ENCODE measurements around the gene LILRA2. TPM values are rescaled to one million over a fixed set of nuclear protein-coding genes. Genes with fewer than 3 reads are reported as not detected.

LILRA2 gene
- total and polyA plus RNA-seq, 2 donors (not counting 1 experiment from before 2014, with no cell fraction given), result not detected

DNA sequence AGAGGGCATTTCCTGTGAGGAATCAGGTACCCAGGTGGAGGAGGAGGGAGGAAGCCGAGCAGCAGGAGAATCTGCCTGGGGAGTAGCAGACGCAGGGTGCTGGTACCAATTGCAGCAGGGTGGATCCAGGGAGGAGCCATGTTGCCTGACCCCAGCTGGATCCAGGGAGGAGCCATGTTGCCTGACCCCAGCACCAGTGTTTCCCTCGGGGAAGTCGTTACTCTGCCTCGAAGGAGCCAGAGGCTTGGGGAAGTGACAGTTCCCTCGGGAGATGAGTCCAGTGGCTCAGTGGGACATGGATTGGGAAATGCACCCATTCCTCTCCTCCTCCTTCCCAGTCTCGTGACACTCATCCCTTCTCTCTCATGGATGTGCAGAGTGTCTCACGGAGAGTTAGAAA, 39.4 kb upstream of the LILRA2 start:
- H3K36me3 ChIP-seq (ENCODE audit: control insufficient read depth, insufficient read depth, low read length), result no peaks in the 10 kb centered on the region
- no peaks in the 10 kb centered on the region for H3K9me3 ChIP-seq (ENCODE audit: control insufficient read depth, insufficient read depth, low read depth, low read length)
- TF ChIP-seq, protein P1, sequence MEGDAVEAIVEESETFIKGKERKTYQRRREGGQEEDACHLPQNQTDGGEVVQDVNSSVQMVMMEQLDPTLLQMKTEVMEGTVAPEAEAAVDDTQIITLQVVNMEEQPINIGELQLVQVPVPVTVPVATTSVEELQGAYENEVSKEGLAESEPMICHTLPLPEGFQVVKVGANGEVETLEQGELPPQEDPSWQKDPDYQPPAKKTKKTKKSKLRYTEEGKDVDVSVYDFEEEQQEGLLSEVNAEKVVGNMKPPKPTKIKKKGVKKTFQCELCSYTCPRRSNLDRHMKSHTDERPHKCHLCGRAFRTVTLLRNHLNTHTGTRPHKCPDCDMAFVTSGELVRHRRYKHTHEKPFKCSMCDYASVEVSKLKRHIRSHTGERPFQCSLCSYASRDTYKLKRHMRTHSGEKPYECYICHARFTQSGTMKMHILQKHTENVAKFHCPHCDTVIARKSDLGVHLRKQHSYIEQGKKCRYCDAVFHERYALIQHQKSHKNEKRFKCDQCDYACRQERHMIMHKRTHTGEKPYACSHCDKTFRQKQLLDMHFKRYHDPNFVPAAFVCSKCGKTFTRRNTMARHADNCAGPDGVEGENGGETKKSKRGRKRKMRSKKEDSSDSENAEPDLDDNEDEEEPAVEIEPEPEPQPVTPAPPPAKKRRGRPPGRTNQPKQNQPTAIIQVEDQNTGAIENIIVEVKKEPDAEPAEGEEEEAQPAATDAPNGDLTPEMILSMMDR (conservative IDR thresholded peaks at IDR 0.05 in 1 of 2, IDR thresholded peaks at IDR 0.05 in 1 of 2; ENCODE audit: low read depth in 1 of 2, low read length in 2 of 2), result no peak
- no peak for TF ChIP-seq EZH2 (IDR thresholded peaks at IDR 0.05; ENCODE audit: low read length, missing control alignments)
- no peak overlapping the region for H3K27ac ChIP-seq (ENCODE audit: insufficient read depth, low read length)
- no peak overlapping the region for H3K4me3 ChIP-seq (replicated peaks in 1 of 4; ENCODE audit: control extremely low read depth in 1 of 4, insufficient read depth in 1 of 4, low read depth in 3 of 4, low read length in 4 of 4)
- H4K20me1 ChIP-seq (ENCODE audit: control insufficient read depth, extremely low read depth, insufficient read depth, low read length), result no peaks in the 10 kb centered on the region
- no peaks in the 10 kb centered on the region for H3K4me1 ChIP-seq (ENCODE audit: control insufficient read depth, extremely low read depth, insufficient read depth, low read length)
- H3K79me2 ChIP-seq (ENCODE audit: control insufficient read depth, insufficient read depth, low read length), result no peaks in the 10 kb centered on the region
- DNase-seq (ENCODE audit: low read depth in 2 of 2), result no peak
- H3K9ac ChIP-seq (ENCODE audit: insufficient read depth, low read length), result no peak overlapping the region
- no peaks in the 10 kb centered on the region for H3K27me3 ChIP-seq (ENCODE audit: control insufficient read depth, insufficient read depth, low read length)
- no peak overlapping the region for H2AFZ ChIP-seq (ENCODE audit: low read length)
- H3K4me2 ChIP-seq (ENCODE audit: extremely low read depth, insufficient read depth, low read length), result no peak overlapping the region

DNA sequence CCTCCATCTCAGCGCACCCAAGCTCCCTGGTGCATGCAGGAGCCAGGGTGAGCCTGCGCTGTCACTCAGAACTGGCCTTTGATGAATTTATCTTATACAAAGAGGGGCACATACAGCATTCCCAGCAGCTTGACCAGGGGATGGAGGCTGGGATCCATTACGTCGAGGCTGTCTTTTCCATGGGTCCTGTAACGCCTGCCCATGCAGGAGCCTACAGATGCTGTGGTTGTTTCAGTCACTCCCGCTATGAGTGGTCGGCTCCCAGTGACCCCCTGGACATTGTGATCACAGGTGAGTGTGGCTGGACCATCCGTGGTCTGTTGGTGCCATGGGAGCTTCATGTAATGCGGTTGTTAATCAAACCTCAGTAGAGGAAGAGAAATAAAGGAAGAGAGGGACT, 38.0 kb upstream of the LILRA2 start:
- Histone ChIP-seq H3K4me3 (replicated peaks in 1 of 4; ENCODE audit: control extremely low read depth in 1 of 4, insufficient read depth in 1 of 4, low read depth in 3 of 4, low read length in 4 of 4) (no peak overlapping the region), H3K79me2 (ENCODE audit: control insufficient read depth, insufficient read depth, low read length) (no peaks in the 10 kb centered on the region), H3K27me3 (ENCODE audit: control insufficient read depth, insufficient read depth, low read length) (no peaks in the 10 kb centered on the region), H3K27ac (ENCODE audit: insufficient read depth, low read length) (no peak overlapping the region), H2AFZ (ENCODE audit: low read length) (no peak overlapping the region), H3K9me3 (ENCODE audit: control insufficient read depth, insufficient read depth, low read depth, low read length) (no peaks in the 10 kb centered on the region), H3K4me2 (ENCODE audit: extremely low read depth, insufficient read depth, low read length) (no peak overlapping the region), H4K20me1 (ENCODE audit: control insufficient read depth, extremely low read depth, insufficient read depth, low read length) (no peaks in the 10 kb centered on the region), H3K9ac (ENCODE audit: insufficient read depth, low read length) (no peak overlapping the region), H3K4me1 (ENCODE audit: control insufficient read depth, extremely low read depth, insufficient read depth, low read length) (no peaks in the 10 kb centered on the region), H3K36me3 (ENCODE audit: control insufficient read depth, insufficient read depth, low read length) (no peaks in the 10 kb centered on the region)
- no peak for DNase-seq (ENCODE audit: low read depth in 2 of 2)
- TF ChIP-seq, protein P1 (conservative IDR thresholded peaks at IDR 0.05 in 1 of 2, IDR thresholded peaks at IDR 0.05 in 1 of 2; ENCODE audit: low read depth in 1 of 2, low read length in 2 of 2), result no peak
- no peak for TF ChIP-seq EZH2 (IDR thresholded peaks at IDR 0.05; ENCODE audit: low read length, missing control alignments)

DNA sequence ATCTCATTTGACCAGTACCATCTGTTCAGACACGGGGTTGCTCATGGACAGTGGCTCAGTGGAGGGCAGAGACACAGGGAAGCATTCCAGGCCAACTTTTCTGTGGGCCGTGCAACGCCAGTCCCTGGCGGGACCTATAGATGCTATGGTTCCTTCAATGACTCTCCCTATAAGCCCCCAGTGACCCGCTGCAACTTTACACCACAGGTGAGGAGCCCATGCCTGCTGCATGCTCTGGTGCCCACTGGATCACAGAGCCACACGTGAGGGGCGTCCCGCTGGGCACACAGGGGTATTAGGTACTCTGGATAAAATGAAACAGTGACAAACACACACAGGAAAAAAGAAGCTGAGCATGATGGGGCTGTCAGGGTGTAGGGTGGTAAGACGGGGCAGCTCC, 36.6 kb upstream of the LILRA2 start:
- no peaks in the 10 kb centered on the region for H4K20me1 ChIP-seq (ENCODE audit: control insufficient read depth, extremely low read depth, insufficient read depth, low read length)
- H3K9ac ChIP-seq (ENCODE audit: insufficient read depth, low read length), result no peak overlapping the region
- H3K9me3 ChIP-seq (ENCODE audit: control insufficient read depth, insufficient read depth, low read depth, low read length), result no peaks in the 10 kb centered on the region
- DNase-seq (ENCODE audit: low read depth in 2 of 2), result no peak
- H3K4me1 ChIP-seq (ENCODE audit: control insufficient read depth, extremely low read depth, insufficient read depth, low read length), result no peaks in the 10 kb centered on the region
- no peaks in the 10 kb centered on the region for H3K79me2 ChIP-seq (ENCODE audit: control insufficient read depth, insufficient read depth, low read length)
- no peak for TF ChIP-seq EZH2 (IDR thresholded peaks at IDR 0.05; ENCODE audit: low read length, missing control alignments)
- TF ChIP-seq, protein P1 (conservative IDR thresholded peaks at IDR 0.05 in 1 of 2, IDR thresholded peaks at IDR 0.05 in 1 of 2; ENCODE audit: low read depth in 1 of 2, low read length in 2 of 2), result no peak
- H3K27ac ChIP-seq (ENCODE audit: insufficient read depth, low read length), result no peak overlapping the region
- no peaks in the 10 kb centered on the region for H3K27me3 ChIP-seq (ENCODE audit: control insufficient read depth, insufficient read depth, low read length)
- H3K4me2 ChIP-seq (ENCODE audit: extremely low read depth, insufficient read depth, low read length), result no peak overlapping the region
- H3K4me3 ChIP-seq (replicated peaks in 1 of 4; ENCODE audit: control extremely low read depth in 1 of 4, insufficient read depth in 1 of 4, low read depth in 3 of 4, low read length in 4 of 4), result no peak overlapping the region
- H3K36me3 ChIP-seq (ENCODE audit: control insufficient read depth, insufficient read depth, low read length), result no peaks in the 10 kb centered on the region
- H2AFZ ChIP-seq (ENCODE audit: low read length), result no peak overlapping the region
